Cardiac septum (tissue), 1 donor: ENCODE measurements around the gene INMT. TPM values are rescaled to one million over a fixed set of nuclear protein-coding genes. Genes with fewer than 3 reads are reported as not detected.

ENCODE experiments used
- DNase-seq: peaks from one replicate; pipeline ENCODE4 v3.0.0-alpha.2; 2020; ENCODE audit warnings: low spot score
- intact Hi-C: fragments of 100-400 bp; cut with DNase I; formaldehyde crosslinking; loops from one replicate; pipeline ENCODE4 v1.14.0; 2022
- total RNA-seq: library from RNA; stranded (reverse); fragmentation: NEBNext Ultra II Directional; extraction: Animal tissue kit (Norgen Biotek cat#: 25700); gene quantifications from one replicate; pipeline ENCODE4 v1.2.1, GENCODE V29; 2021
- donor health status: DM: no; HTN: no; CAD: no.

Gene INMT
- total RNA-seq, 1 donor from 2014 or later: 17.3 TPM

DNA sequence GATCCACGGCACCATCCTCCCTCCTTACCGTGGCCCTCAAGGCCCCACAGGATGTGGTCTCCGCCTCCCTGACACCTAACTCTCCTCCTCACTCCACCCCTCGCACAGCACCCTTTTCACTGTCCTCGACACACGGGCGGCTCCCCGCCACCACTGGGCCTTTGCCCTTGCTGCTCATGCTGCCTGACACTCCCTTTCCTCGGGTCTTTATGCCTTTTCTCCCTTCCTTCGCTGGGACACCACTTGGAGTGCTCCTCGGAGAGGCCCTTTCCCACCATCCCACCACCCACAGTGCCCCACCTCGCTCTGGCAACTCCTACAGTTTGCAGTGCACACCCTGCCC, 7.9 kb upstream of the INMT start:
- no peak for DNase-seq
- intact Hi-C loops: loop anchor here (5.0 kb wide), 1 partner anchor 233 kb away; no protein-coding TSS in a partner anchor

GRCh38 chr7:30745261-30745941, 6.5 kb upstream of the INMT start:
- intact Hi-C loops: no loop called here
- no peak for DNase-seq

- DNase-seq: no peak
- intact Hi-C loops: loop anchor here (5.0 kb wide), 2 partner anchors 47 to 162 kb away; partner anchors contain the start of gene AQP1
These were observed 1.9 kb upstream of the INMT start for GRCh38 chr7:30750010-30750409.

- intact Hi-C loops: loop anchor here (5.0 kb wide), 2 partner anchors 46 to 161 kb away; partner anchors contain the start of gene AQP1
- peak; percentile 88 for DNase-seq
These were observed 968 bp upstream of the INMT start for GRCh38 chr7:30750683-30751650.

GRCh38 chr7:30752484-30752883, 549 bp downstream of the INMT start:
- intact Hi-C loops: loop anchor here (5.0 kb wide), 2 partner anchors 45 to 160 kb away; partner anchors contain the start of gene AQP1
- no peak for DNase-seq

DNA sequence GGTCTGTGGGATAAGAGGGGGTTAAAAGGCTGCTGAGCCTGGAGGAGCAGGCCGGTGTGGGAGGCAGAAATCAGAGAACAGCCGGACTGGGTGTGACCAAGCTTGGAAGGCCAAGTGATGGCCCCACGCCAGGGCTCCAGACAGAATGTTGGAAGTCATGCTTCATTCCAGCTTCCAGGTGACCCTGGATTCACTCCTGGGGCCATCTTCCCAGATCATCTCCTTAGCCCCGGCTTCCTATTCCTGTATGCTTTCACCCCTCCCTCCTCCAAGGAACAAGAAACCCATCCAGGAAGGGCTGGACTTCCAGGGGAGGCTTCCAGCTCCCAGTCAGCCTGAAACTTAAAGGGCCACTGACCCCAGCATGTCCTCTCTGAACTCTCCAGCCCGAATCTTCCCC, 1.0 kb downstream of the INMT start:
- intact Hi-C loops: loop anchor here (5.0 kb wide), 2 partner anchors 44 to 159 kb away; partner anchors contain the start of gene AQP1
- peak; percentile 89 for DNase-seq

- intact Hi-C loops: loop anchor here (5.0 kb wide), 2 partner anchors 43 to 158 kb away; partner anchors contain the start of gene AQP1
- DNase-seq: no peak
These were observed 2.5 kb downstream of the INMT start for GRCh38 chr7:30754315-30754877.

GRCh38 chr7:30755384-30756154, 3.6 kb downstream of the INMT start:
- intact Hi-C loops: no loop called here
- no peak for DNase-seq

GRCh38 chr7:30757342-30757692, 5.4 kb downstream of the INMT start:
- intact Hi-C loops: no loop called here
- DNase-seq: no peak

- intact Hi-C loops: no loop called here
- DNase-seq: no peak
These were observed 8.7 kb downstream of the INMT start for GRCh38 chr7:30760514-30761213.

DNA sequence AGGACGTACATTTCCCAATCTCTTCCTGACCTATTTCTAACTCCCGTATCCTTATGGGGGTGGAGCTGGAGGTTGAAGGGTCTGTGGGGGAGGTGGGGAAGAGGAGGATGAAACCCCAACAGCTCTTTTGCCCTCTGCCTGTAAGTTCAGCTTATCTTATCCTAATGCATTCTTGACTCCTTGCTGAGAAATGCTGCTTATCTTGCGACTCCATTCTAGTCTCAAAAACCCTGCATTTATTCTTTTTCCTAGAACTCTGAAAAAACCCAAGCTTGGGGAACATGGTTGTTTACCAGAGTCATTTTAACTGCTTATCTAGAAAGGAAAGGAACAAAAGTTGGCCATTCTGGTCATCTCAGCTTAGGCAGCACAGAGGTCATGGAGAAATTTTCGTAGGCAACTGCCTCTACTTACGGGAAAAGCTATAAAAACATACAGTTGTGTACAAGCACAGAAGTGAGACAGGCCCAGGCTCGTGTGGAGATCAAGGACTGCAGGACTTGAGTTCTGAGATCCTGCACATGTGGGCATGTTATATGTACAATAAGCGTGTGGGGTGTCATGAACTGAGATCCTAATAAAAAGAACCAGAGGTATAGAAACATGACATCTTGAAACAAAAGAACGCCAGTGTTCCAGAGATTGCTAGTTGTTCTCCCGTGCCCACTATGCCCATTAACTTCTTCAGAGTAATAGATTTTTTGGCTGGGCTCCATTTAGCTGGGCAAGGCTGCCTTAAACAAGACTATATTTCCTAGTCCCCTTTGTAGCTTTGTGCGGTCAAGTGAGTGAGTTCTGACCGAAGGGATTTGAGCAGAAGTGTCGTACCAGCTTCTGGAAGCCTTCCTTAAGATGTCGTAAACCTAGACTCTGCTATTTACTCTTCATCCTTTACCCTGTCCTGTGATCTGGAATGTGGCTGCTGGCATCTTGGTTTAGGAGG, 9.6 kb downstream of the INMT start:
- intact Hi-C loops: no loop called here
- no peak for DNase-seq

- intact Hi-C loops: no loop called here
- DNase-seq: no peak
These were observed 12.4 kb downstream of the INMT start for GRCh38 chr7:30764030-30764975.

DNA sequence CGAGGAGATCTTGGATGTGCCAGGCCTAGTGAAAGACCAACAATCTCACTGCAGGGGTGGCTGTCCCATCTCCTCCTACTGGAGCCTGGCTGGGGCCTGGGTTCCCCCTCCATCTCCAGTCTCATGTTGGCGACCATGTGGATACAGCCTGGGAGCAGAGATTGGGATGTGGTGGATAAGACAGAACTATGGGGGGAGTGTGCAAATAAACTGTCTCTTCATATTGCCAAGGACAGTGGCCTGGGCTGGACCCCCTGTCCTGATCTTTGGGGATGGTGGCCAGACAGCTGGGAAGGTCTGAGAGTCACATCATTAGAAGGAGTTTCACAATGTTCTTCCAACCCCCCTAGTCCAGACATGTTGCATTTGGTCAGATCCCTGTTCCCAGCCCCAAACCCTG, 13.5 kb downstream of the INMT start:
- DNase-seq: no peak
- intact Hi-C loops: no loop called here

- no peak for DNase-seq
- intact Hi-C loops: no loop called here
These were observed 18.9 kb downstream of the INMT start for GRCh38 chr7:30770845-30771173.

- intact Hi-C loops: no loop called here
- peak; percentile 90 for DNase-seq
These were observed 19.4 kb downstream of the INMT start, which contains the start of gene MINDY4 for GRCh38 chr7:30771174-30771879. Gene MINDY4, plus strand, starts transcription at chr7:30771417. Its CDS starts 77 bp downstream, at chr7:30771494.

DNA sequence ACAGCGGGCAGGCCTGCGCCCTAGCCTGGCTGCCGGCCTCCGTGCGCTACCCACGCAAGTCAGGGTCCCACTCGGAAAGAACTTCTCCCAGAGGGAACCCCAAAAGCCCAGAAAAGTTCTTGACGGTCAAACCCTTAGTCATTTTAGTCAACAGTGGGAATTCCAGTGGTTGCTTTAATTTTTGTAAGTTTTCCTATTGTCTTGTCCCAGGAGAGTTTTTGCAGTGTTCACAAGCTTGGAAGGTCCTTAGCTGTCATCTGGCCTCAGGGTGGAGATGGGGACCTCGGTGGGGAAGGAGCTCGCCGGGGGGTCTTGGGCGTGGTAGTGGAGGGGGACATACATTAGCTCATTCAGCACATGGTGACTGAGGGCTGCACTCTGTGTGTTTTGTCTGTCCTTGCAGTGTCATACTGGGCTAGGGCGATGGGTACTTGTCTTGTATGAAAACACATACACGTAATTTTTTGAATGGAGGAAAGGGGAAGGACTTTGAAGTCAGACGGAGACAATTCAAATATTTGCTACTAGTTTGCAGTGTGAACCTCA, 20.0 kb downstream of the INMT start:
- intact Hi-C loops: no loop called here
- DNase-seq: no peak
